GM18909 (cell line): ENCODE results near the gene RAX2.

Experiments used
- ATAC-seq: cut with Tn5 transposase; IDR thresholded peaks from one replicate; pipeline ENCODE4 v1.9.1; 2021; ENCODE audit warnings: mild to moderate bottlenecking; ENCODE audit not compliant: unreplicated experiment, poor library complexity

The RAX2 gene

GRCh38 chr19:3737487-3738205 is 34.4 kb downstream of the RAX2 start:
- no peak for ATAC-seq

GRCh38 chr19:3736106-3736724 is 35.8 kb downstream of the RAX2 start:
- ATAC-seq: no peak

- ATAC-seq: no peak
These were observed 37.8 kb downstream of the RAX2 start for GRCh38 chr19:3734310-3734600.

- no peak for ATAC-seq
These were observed 38.3 kb downstream of the RAX2 start for GRCh38 chr19:3733549-3734309.

- no peak for ATAC-seq
These were observed 39.9 kb downstream of the RAX2 start for GRCh38 chr19:3732108-3732507.

- ATAC-seq: no peak
These were observed 41.5 kb downstream of the RAX2 start for GRCh38 chr19:3730457-3730958.

GRCh38 chr19:3725640-3726310 is 46.3 kb downstream of the RAX2 start:
- ATAC-seq: no peak

- no peak for ATAC-seq
These were observed 46.9 kb downstream of the RAX2 start for GRCh38 chr19:3725121-3725520.

- ATAC-seq: no peak
These were observed 48.1 kb downstream of the RAX2 start for GRCh38 chr19:3723883-3724282.

- ATAC-seq: no peak
These were observed 48.9 kb downstream of the RAX2 start for GRCh38 chr19:3723110-3723488.

GRCh38 chr19:3722443-3723109 is 49.5 kb downstream of the RAX2 start:
- no peak for ATAC-seq

- no peak for ATAC-seq
These were observed 50.1 kb downstream of the RAX2 start for GRCh38 chr19:3721887-3722442.

GRCh38 chr19:3721131-3721886 is 50.7 kb downstream of the RAX2 start:
- ATAC-seq: no peak

GRCh38 chr19:3720349-3720917 is 51.6 kb downstream of the RAX2 start:
- ATAC-seq: no peak

GRCh38 chr19:3719868-3720267 is 52.2 kb downstream of the RAX2 start:
- no peak for ATAC-seq
